ENCODE measurements around the gene ZNF780A.
"Not testable (repeated sequence)": the region's sequence is repeated elsewhere in the genome, so short reads cannot be mapped to it uniquely, and the experiment has no call there.

- TF ChIP-seq, protein P1, sequence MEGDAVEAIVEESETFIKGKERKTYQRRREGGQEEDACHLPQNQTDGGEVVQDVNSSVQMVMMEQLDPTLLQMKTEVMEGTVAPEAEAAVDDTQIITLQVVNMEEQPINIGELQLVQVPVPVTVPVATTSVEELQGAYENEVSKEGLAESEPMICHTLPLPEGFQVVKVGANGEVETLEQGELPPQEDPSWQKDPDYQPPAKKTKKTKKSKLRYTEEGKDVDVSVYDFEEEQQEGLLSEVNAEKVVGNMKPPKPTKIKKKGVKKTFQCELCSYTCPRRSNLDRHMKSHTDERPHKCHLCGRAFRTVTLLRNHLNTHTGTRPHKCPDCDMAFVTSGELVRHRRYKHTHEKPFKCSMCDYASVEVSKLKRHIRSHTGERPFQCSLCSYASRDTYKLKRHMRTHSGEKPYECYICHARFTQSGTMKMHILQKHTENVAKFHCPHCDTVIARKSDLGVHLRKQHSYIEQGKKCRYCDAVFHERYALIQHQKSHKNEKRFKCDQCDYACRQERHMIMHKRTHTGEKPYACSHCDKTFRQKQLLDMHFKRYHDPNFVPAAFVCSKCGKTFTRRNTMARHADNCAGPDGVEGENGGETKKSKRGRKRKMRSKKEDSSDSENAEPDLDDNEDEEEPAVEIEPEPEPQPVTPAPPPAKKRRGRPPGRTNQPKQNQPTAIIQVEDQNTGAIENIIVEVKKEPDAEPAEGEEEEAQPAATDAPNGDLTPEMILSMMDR (IDR thresholded peaks at IDR 0.05) = not testable (repeated sequence)
- not testable (repeated sequence) for TF ChIP-seq EP300 (IDR thresholded peaks at IDR 0.05)
Measured at GRCh38 chr19:40118638-40119037, 27.9 kb upstream of the ZNF780A start.

Measured in suprapubic skin (tissue), 3 donors.